8988T (cell line): ENCODE data around the gene AQP2.

Experiments
- DNase-seq: peaks from one replicate; pipeline ENCODE4 v3.0.0; 2011

Gene AQP2

GRCh38 chr12:49920915-49921286, 29.6 kb upstream of the AQP2 start:
- DNase-seq: no peak

- no peak for DNase-seq
Observed at GRCh38 chr12:49921299-49921698, 29.2 kb upstream of the AQP2 start.

- no peak for DNase-seq
Observed at GRCh38 chr12:49921936-49922335, 28.6 kb upstream of the AQP2 start.

GRCh38 chr12:49922349-49923034, 28.0 kb upstream of the AQP2 start:
- no peak for DNase-seq

- no peak for DNase-seq
Observed at GRCh38 chr12:49923035-49923644, 27.4 kb upstream of the AQP2 start.

GRCh38 chr12:49923880-49924556, 26.5 kb upstream of the AQP2 start:
- no peak for DNase-seq

- DNase-seq: no peak
Observed at GRCh38 chr12:49924628-49925246, 25.8 kb upstream of the AQP2 start.

- DNase-seq: no peak
Observed at GRCh38 chr12:49925433-49926204, 24.9 kb upstream of the AQP2 start.

GRCh38 chr12:49928471-49928870, 22.1 kb upstream of the AQP2 start:
- no peak for DNase-seq

GRCh38 chr12:49929581-49929980, 21.0 kb upstream of the AQP2 start:
- no peak for DNase-seq

GRCh38 chr12:49930515-49931288, 19.8 kb upstream of the AQP2 start:
- no peak for DNase-seq

- DNase-seq: no peak
Observed at GRCh38 chr12:49932023-49932422, 18.5 kb upstream of the AQP2 start.

- DNase-seq: no peak
Observed at GRCh38 chr12:49932533-49933130, 17.9 kb upstream of the AQP2 start.

GRCh38 chr12:49933796-49934195, 16.7 kb upstream of the AQP2 start:
- no peak for DNase-seq

- no peak for DNase-seq
Observed at GRCh38 chr12:49934505-49934904, 16.0 kb upstream of the AQP2 start.

- DNase-seq: no peak
Observed at GRCh38 chr12:49936925-49937324, 13.6 kb upstream of the AQP2 start.

GRCh38 chr12:49937639-49938300, 12.8 kb upstream of the AQP2 start:
- no peak for DNase-seq

- DNase-seq: no peak
Observed at GRCh38 chr12:49939307-49939706, 11.2 kb upstream of the AQP2 start.

- DNase-seq: no peak
Observed at GRCh38 chr12:49939707-49940106, 10.8 kb upstream of the AQP2 start.

- DNase-seq: no peak
Observed at GRCh38 chr12:49941556-49942511, 8.7 kb upstream of the AQP2 start.
